NCI-H345 treated with DMSO at 0.1 percent for 48 hours (cell line): ENCODE results near the gene FDX1.

Experiments
- DNase-seq: peaks from one replicate; lab custom pipeline; 2025; ENCODE audit not compliant: unreplicated experiment; lab: John Stamatoyannopoulos, UW

The FDX1 gene

DNA sequence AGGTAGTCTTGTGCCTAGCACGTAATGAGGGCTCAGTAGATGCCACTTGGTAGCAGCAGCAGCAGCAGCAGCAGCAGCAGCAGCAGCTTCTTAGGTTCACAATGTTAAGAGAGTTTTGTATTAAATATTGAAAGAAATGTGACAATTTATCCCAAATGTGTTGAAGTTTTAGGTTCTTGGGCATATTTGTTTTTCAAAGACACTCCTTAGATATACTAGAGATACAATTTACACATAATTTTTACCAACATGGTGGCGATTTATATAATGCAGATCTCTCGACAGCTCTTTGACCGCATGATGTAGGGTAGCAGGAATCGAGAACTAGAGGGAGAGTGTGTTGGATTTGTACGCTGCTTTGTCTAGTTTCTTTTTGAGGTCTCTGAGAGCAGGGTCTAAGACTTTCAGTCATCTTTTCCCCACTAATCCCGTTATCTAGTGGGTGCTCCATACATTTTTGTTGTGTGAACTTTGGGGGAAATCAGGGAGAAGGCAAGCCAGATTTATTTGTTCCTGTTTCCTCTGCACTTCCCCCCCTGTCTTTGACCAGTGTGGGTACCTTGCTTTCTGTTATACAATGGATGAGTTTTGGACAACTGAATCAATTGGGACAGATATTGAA is 1.4 kb downstream of the FDX1 start:
- DNase-seq: no peak

DNA sequence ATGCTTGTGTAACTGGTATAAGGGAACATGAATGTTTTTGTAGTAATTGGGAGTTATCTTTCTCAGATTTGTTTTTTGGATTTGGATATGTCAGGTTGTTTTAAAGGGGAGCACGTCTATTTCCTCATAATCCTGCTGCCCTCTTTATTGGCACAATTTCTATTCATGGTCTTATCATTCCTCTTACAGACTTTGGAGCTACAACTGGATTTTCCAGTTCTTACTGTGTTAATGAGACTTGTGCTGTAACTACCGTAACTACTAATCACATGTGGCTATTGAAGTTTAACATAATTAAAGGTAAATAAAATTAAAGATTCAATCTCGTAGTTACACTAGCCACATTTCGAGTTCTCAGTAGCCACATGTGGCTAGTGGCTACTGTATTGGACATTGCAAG is 1.9 kb downstream of the FDX1 start:
- no peak for DNase-seq

DNA sequence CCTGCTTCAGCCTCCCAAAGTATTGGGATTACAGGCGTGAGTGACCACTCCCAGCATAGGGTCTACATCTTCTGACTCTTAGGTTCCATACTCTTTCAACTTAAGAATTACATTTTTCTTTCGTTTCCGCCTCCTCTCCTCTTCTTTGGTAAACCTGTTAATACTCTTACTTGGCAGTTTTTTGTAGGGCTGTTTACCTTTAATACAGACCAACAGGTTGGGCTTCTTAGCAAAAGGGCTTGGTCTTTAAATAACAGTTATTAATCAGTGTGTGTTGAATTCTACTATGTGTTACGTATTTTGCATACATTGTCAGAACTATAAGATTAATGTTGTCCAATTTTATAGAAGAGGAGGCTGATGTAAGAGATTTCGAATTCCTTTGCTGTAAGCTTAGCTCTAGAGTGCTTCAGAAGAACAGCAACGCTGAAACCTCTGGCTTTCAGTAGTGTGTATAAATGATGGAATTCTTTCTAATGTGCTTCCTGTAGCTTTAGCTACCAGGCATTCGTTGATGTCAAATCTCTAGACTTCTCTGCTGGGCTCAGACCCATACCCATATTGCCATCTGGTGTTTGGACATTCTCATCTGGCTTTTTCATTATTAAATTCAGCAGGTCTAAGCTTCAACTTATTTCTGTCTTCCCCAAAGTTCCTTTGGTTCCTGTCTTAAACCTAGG is 3.1 kb downstream of the FDX1 start:
- no peak for DNase-seq

DNA sequence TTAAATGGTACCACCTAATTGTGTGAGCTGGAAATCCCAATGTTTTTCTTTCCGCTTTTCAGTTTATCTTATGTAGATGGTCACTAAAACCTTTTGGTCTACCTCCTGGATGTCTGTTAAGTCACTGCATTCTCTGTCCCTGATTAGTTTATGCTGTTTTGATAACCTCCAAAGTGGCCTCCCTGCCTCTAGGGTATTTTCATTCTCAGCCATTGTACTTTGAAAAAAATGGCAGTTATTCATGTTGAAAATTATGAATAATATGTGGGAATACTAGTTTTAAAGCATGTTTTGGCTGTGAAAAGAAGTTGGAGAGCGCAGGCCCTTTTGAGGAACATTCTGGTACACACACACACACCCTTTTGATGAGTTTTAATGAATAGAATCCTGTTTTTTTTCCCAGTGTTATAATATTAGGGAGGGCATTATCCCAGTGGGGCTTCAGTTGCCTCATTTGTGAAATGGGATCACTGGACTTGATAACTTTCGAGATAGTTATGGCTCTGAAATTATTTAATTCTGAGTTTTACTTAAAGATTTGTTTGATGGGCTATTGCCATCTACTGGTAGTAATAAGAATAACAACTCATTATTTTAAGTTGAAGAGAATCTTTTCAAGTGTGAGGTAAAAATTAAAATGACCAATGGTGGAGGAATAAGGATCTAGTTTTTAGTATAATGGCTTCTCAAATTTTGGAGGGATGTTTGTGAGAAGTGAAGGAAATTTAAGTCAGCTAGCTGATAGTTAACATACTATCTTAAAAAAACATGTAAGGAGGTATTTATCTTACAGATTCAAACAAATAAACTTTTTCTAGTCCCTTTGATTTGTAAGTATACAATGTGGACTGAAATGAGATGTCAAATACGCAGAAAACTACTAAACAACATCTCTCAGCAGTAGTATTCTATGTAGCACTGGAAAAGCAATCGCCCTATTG is 3.9 kb downstream of the FDX1 start:
- DNase-seq: peak; percentile 48

DNA sequence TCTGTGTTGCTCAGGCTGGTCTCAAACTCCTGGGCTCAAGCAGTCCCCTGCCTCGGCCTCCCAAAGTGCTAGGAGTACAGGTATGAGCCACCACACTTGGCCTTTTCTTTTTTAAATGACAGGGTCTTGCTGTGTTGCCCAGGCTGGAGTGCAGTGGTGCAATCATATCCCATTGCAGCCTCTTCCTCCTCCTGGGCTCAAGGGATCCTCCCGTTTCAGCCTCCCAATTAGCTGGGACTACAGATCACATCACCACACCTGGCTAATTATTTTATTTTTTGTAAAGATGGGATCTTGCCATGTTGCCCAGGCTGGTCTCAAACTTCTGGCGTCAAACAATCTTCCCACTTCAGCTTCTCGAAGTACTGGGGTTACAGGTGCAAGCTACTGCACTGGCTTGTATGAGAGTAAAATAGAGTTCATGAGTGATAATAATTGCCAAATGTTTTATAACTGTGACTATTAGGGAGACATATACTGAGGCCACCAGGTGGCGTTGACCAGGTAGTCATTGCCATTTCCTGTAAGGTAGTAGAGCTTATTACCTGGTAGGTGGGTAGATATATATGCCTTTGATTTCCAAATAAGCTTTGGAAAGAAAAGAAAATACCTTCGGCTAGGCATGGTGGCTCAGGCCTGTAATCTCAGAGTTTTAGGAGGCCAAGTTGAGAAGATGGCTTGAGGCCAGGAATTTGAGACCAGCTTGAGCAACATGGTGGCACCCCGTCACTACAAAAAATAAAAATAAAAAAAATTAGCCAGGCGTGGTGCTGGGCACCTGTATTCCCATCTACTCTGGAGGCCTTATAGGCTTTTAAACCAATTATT is 5.4 kb downstream of the FDX1 start:
- no peak for DNase-seq

DNA sequence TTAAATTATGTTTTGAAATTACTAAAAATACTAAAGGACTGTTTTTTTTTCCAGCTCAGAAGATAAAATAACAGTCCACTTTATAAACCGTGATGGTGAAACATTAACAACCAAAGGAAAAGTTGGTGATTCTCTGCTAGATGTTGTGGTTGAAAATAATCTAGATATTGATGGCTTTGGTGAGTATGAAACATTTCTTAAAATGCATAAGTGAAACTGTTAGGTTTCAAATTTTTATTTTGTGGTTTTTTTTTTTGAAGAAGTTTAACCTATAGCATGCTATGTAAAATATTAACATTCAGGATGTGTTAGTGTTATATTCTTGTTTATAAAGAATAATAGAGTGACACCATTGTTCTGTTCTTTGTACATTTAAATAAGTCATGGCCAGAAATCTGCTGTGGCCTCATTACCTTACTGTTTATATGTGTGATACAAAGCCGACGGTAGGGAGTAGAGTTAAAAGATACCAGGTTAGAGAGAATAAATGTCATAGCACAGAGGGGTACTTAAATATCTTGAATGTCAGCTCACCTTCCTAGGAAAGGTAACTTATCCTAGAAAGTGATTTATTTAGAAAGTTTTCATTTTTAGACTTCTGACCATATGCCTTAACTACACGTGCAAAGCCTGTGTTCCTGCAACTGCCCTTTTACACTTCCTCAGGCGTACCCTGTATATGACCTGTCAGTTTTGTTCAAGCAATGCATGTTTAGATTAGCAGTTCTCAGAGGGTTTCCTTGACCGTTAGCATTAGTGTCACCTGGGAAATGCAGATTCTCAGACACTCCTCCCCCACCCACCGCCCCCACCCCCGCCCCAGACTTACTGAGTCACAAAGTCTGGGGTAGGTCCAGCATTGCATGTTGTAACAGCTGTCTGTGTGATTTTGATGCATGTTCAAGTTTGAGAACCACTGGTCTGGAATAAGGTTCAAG is 6.3 kb downstream of the FDX1 start:
- no peak for DNase-seq

DNA sequence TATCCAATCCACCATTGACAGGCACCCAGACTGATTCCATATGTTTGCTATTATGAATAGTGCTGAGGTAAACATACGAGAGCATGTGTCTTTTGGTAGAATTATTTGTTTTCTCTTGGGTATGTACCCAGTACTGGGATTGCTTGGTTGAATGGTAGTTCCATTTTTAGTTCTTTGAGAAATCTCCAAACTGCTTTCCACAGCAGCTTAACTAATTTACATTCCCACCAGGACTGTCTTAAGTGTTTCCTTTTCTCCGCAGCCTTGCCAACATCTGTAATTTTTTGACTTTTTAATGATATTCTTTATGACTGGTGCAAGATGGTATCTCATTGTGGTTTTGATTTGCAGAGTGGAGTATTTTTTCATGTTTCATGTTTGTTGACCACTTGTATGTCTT is 8.3 kb downstream of the FDX1 start:
- DNase-seq: no peak

DNA sequence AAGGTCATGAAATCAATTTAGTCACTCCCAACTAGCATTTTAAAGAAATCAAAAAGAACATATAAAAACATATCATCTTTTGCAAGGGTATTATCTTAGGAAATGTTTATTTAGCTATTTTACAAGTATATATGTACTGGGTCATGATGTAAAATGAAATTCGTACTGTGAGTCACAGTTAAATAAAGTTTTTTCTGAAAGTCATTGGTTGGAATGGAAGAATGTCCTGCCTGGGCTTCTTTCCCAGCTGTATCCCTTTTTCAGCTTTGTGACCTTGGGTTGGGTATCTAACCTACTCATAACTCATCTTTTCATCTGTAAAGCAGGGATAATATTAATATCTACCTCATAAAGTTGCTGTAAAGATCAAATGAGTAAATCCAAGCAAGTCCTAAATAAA is 15.7 kb downstream of the FDX1 start:
- no peak for DNase-seq

DNA sequence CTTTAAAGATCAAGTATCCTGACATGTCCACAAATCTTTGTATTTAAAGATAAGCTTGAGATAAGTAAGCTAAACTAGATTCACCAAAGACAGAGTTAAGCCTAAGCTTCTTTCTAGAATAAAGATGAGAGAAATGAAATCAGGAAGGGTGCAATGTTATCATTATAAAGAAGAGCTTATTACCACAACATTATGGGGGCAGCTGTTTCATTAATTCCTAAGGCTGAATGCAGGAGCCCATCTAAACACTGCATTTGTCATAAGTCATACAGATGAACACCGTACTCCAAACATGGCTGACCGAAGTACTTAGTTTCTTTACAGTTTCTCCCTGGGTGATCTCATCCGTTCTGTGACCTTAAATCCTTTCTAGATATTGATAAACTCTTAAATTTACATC is 16.3 kb downstream of the FDX1 start:
- DNase-seq: no peak

DNA sequence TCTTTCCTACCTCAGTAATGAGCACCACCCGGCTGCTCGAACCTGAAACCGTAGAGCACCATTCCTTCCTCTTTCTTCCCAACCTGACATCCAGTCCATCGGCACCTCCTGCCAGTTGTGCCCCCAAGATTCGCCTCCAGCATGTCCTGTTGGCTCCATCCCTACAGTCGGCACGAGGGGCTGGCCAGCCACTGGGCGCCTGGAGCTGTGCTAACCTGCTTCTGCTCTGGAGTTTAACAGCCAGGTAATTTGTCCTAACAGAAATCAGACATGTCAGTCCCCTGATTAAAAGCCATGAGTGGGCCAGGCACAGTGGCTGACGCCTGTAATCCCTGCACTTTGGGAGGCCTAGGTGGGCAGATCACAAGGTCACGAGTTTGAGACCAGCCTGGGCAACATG is 16.8 kb downstream of the FDX1 start:
- no peak for DNase-seq

DNA sequence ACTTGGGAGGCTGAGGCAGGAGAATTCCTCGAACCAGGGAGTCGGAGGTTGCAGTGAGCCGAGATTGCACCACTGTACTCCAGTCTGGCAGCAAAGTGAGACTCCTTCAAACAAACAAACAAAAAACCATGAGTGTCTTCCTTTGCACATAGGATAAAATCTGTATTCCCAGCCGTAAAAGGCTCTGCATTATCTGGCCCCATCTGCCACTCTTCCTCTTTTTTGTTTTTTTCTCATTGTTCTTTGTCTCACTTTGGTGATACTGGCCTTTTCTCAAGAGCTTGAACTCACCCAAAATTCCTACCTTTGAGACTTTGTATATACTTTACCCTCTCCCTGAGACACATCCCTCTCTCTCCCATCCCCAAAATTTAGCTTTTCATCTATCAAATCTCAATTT is 17.6 kb downstream of the FDX1 start:
- DNase-seq: no peak

DNA sequence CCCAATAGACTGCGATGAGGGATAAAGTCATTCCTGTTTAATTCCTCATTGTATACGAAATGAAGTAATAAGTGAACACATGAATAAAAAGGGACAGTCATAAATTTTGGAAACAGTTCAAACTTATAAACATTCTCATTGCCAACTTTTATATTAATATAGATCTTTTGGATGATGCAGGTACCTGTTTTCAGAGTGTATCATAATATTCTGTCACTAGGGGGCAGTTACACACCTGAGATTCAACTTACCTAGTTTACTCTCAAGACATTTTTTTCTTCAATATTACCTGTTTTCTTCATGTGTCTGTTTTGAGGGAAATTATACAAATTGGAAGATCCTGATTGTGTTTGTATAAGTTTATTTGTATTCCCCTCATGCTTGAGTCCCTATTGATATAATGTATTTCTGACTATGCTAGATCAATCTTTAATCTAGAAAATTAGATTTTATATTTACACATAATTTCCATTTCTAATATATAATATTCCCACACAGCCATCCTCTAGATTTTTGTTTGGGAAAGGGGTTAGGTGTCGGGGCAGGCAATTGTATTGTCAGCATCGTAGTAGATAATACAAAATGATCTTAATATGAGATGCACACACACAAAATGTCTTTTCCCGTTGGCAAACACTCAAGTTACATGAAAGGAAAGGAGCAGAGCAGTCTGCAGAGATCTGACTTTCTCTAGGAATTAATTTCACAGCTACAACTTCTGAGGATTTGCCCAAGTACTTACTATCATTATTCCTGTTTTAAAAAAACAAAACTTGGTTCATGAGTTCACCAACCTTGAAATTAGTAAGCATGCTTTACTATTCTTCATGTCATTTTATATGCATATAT is 18.4 kb downstream of the FDX1 start:
- no peak for DNase-seq

DNA sequence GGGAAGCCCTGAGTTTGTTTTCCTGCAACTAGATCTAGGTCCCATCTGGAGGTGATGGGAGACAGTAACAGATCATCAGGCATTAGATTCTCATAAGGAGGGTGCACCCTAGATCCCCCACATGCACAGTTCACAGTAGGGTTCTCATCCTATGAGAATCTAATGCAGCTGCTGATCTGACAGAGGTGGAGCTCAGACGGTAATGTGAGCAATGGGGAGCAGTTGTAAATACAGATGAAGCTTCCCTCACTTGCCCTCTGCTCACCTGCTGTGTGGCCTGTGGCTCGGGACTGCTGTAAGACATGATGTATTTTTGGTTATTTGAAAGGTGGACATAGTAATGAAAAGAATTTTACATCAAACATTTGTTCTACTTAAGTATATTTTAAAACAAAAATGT is 20.5 kb downstream of the FDX1 start:
- DNase-seq: no peak

DNA sequence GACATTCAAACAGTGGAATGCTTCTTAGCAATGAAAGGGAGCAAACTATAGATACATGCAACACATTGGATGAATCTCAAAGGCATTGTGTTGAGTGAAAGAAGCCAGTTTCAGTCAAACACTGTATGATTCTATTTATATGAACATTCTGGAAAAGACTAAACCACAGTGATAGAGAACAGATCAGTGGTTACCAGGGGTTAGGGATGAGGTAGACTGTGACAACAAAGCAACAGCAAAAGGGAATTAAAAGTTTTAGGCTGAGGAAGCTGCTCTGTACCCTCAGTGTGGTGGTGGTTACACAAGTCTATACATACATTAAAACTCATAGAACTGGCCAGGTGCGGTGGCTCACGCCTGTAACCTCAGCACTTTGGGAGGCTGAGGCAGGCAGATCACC is 23.0 kb downstream of the FDX1 start:
- DNase-seq: no peak

DNA sequence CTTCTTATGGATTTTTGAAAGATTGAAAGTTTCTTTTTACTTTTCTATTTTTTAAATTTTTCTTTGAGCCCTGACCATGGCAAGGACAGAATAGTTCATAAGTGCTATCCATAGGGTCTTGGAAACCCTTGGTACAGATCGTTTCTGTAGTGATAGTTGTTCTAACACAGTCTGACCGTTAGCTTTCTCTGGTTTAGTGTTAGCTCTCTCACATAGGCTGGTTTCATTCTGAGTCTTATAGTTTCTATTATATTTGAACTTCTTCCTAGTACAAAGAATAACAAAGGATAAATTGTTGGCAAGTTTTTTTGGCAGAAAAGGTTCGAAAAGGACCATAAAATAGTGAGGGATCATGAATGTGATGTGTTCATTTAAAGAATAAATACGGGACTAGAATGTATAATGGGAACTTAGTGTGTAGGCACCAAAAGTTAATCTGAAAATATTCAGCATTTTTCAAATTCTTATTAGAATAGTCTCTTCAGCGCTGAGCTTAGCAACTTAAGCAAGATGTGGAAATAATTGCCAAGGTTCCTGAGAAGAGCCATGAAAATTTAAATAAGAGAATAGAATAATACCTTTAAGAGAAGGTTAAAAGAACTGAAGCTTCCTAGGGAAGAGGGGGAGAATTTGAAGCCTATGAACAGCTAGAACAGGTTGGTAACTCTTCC is 24.1 kb downstream of the FDX1 start:
- DNase-seq: no peak

DNA sequence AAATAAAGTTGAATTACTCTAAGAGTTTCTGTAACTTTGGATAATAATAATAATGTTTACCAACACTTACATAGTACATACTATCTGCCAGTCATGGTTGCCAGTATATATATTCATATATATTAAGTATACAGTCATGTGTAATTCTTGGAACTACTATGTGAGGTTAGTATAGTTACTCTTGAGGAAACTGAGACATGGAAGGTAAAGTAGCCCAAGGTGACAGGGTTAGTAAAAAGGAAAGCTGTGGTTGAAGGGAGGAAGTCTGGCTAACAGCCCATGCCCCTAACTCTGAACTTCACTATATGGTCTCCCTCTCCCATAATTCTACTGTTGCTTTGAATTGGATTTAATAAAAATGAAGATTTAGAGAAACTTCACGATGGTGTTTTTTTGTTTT is 24.9 kb downstream of the FDX1 start:
- DNase-seq: no peak

DNA sequence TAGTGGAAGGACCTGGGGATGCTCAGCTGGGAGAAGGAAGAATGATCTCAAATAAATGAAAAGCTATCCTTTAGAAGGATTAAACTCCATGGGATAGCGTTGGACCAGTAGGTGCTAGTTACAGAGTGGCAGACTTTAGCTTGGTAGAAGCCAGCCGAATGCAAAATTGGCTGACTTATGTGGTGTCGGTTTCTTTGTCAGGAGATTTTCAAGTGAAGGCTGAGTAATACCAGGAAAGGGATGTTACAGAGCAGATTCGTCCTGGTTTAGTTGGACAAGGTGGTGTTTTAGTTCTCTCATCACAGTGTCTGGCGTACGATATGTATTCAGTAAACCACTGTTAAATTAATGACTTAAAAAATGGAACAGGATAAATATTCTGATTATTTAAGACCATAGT is 26.0 kb downstream of the FDX1 start:
- DNase-seq: no peak

DNA sequence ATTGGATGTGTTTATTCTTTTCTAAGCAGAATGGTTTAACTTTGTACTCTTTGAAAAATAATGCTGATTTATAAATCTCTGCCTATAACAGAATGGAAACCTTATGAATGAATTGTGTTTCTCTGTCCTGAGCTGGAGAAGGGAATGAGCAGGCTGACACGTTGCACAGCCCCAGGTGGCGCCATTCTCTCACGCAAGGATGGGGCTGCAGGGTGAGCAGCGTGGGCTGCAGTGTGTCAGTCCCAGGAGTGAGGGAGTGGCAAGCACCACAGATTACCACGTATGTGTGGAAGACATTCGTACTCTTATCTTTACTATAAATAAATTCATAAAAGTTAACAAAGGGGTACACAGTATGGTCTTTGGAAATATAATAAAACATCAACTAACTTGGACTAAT is 33.4 kb downstream of the FDX1 start:
- DNase-seq: no peak

DNA sequence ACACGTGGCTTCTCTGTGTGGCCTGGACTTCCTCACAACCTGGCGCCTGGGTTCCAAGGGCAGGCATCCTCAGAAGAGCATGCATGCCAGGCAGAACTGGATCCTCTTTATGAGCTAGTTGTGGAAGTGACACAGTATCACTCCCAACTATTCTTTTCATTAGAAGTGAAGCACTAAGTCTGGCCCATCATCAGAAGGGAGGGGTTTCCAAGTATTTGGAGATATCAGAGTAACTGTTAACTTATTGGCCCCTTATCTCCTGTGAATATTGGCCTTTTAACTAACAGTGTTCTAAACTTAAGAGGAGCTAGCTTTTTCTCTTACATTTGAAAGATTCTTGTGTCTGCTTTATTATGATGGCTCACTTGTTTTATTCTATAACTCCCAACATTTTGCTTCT is 35.5 kb downstream of the FDX1 start:
- no peak for DNase-seq
